NB4 (cell line): Measurements from ENCODE around the gene HMGCLL1.

Source experiments
- DNase-seq: peaks from one replicate; pipeline ENCODE4 v3.0.0; 2010; ENCODE audit warnings: low read depth
- H3K4me3 ChIP-seq: one replicate; pipeline ENCODE4 v1.5.1; 2011; ENCODE audit warnings: mild to moderate bottlenecking, low read depth, low read length, moderate library complexity
- CTCF ChIP-seq: IDR thresholded peaks from one replicate; pipeline ENCODE4 v1.5.1; 2012; ENCODE audit warnings: low read depth, low read length
- MAX ChIP-seq: IDR thresholded peaks from 2 replicates; pipeline ENCODE4 v1.6.1; 2011; ENCODE audit warnings: low read depth, low read length
- MYC ChIP-seq: IDR thresholded peaks from 2 replicates; pipeline ENCODE4 v1.6.1; 2011; ENCODE audit warnings: low read depth, low read length
- POLR2A ChIP-seq: IDR thresholded peaks from 2 replicates; pipeline ENCODE4 v1.6.1; 2011; ENCODE audit warnings: mild to moderate bottlenecking; ENCODE audit not compliant: insufficient read length; ENCODE audit errors: extremely low read depth

The HMGCLL1 gene

GRCh38 chr6:55531496-55531895, 47.5 kb downstream of the HMGCLL1 start:
- TF ChIP-seq MYC = no peak
- TF ChIP-seq CTCF = no peak
- TF ChIP-seq MAX = no peak
- no peak overlapping the region for H3K4me3 ChIP-seq
- no peak for DNase-seq

GRCh38 chr6:55530931-55531330, 48.1 kb downstream of the HMGCLL1 start:
- no peak overlapping the region for H3K4me3 ChIP-seq
- no peak for DNase-seq
- TF ChIP-seq MYC (no peak), POLR2A (no peak), MAX (no peak), CTCF (no peak)

GRCh38 chr6:55528624-55529023, 50.4 kb downstream of the HMGCLL1 start:
- DNase-seq = peak; percentile 57
- TF ChIP-seq POLR2A = no peak
- peak; percentile 43 for TF ChIP-seq CTCF
- H3K4me3 ChIP-seq = no peak overlapping the region

- TF ChIP-seq CTCF (no peak), POLR2A (no peak), MYC (no peak), MAX (no peak)
- DNase-seq = no peak
- no peak overlapping the region for H3K4me3 ChIP-seq
Observed at GRCh38 chr6:55524441-55524840, 54.6 kb downstream of the HMGCLL1 start.

- H3K4me3 ChIP-seq = no peak overlapping the region
- no peak for DNase-seq
- TF ChIP-seq CTCF = no peak
- no peak for TF ChIP-seq MAX
- TF ChIP-seq POLR2A = no peak
- no peak for TF ChIP-seq MYC
Observed at GRCh38 chr6:55518529-55519060, 60.4 kb downstream of the HMGCLL1 start.

- H3K4me3 ChIP-seq = no peak overlapping the region
- no peak for DNase-seq
- TF ChIP-seq MAX (no peak), MYC (no peak), CTCF (no peak), POLR2A (no peak)
Observed at GRCh38 chr6:55516736-55517135, 62.3 kb downstream of the HMGCLL1 start.
